ENCODE results near the gene SPC24.

GRCh38 chr19:11101057-11101456, 54.5 kb downstream of the SPC24 start:
- TF ChIP-seq ZFP3 (CRISPR knock-in tag; IDR thresholded peaks at IDR 0.05) = no peak
- TF ChIP-seq ZFP30 (CRISPR knock-in tag; IDR thresholded peaks at IDR 0.05) = no peak

Data from SK-N-SH treated with all-trans-retinoic acid at 6 μM for 48 hours (cell line).